ENCODE results near the gene LRRC8C.

The LRRC8C gene

DNA sequence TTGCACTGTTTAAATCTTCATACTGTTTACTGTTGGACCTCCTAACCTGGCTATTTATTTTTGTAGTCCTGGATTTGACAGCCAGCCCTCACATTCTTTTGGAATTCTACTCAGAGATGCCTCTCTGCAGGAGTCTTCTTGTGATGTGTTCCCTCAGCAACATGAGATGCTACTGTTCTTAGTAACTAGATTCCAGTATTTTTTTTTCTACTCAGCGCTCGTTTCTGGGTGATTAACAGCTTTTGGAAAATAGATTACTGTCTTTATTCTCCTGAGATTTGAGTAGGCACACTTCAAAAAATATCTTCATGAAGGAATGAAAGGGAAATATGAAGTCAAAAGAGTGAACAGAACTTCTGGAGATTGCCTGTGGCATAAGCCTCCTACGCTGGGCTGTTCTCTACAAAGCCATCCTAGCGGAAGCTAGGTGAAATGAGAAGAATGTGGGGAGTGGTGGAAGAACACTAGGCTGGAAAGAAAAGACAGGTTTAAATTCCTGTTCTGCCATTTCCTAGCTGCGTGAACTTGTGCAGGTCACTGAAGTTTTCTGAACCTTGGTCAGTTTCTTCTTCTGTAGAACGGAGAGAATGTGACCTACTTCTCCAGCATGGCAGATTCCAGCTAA lies 75.9 kb downstream of the LRRC8C start:
- DNase-seq = no peak

DNA sequence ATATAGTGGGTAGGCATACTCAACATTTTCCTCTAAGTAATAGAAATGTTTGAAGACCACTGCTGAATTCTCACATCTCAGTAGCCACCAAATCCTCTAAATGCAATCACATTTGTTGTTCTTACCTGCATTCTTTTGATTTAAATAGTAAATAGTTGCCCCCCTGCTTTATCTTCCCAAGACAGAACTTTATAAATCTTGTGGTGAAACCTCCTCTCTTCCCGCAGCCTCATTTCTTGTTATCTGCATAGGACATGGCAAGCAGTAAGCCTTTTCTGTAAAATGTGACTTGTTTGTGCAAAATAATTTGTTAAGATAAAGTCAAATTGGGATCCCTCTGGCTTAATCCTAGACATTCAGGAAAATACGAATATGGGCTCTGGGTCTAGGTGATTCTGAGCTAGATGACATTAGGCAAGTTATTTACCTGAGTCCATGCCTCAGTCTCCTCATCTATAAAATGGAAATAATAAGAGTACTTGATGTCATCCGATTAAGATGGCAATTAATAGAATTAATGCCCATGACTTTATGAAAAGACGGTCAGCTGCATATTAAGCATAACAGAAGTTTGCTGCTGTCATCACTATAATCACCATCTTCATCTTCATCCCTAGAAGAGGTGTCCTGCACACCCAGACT lies 77.7 kb downstream of the LRRC8C start:
- DNase-seq = no peak

DNA sequence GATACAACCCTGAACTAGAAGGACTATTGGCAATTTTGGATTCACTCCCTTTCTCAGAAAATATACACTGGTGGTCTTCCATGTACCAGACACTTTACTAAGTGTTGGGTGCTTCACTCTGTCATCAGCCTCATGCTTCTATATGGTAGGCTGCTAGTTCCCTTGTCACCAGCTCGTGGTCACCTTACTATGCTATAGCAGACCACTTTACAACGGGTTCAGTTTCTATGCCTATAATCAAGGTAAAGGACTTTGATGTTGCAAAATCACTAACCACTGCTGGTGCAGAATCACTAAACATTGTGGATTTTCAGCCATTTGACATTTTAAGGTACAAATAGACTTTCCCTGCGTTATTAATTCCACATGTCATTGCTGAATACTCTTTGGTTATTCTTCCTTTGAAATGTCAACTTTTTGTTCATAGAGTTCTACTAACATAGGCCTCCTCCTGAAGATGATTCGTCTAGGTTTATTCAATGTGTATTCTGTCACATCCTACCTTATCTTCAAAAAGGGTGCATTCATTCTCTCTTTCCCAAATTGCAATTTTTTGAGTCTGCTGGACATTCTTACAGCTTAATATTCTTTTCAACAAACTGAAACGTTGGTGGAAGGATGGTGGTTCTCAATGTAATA lies 78.3 kb downstream of the LRRC8C start:
- DNase-seq = no peak

DNA sequence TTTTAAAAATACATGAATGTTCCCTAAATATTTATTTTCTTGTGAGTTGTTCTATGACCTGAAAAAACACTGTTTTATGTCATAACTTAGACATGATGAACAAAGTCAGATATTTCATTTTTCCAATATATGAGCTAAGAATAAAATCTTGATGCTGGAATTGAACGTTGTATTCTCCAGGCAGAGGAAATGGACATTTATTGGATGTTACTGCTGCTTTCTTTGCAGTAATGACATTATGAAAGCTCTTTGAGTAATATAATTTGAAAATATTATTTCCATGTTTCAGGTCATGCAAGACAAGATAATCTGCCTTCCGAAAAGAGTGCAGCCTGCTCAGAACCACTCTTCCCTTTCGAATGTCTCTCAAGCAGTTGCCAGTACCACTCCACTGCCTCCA lies 79.5 kb downstream of the LRRC8C start:
- DNase-seq = no peak

DNA sequence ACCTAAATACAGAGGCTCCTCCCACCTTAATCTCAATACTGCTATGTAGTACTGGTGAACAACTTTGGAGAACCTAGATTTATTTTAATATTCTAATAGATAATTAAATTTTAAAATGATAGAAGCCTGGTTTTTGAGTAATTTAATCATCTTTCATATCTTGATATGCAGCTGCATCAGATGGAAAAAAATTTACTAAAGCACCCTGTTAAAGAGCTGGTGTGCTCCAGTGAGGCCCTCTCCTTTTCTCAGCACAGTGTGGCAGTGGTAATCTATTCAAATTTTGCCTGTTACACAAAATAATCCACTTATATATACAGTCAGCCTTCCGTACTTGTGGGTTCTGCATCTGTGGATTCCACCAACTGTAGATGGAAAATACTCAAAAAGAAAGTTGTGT lies 82.8 kb downstream of the LRRC8C start:
- DNase-seq = no peak

DNA sequence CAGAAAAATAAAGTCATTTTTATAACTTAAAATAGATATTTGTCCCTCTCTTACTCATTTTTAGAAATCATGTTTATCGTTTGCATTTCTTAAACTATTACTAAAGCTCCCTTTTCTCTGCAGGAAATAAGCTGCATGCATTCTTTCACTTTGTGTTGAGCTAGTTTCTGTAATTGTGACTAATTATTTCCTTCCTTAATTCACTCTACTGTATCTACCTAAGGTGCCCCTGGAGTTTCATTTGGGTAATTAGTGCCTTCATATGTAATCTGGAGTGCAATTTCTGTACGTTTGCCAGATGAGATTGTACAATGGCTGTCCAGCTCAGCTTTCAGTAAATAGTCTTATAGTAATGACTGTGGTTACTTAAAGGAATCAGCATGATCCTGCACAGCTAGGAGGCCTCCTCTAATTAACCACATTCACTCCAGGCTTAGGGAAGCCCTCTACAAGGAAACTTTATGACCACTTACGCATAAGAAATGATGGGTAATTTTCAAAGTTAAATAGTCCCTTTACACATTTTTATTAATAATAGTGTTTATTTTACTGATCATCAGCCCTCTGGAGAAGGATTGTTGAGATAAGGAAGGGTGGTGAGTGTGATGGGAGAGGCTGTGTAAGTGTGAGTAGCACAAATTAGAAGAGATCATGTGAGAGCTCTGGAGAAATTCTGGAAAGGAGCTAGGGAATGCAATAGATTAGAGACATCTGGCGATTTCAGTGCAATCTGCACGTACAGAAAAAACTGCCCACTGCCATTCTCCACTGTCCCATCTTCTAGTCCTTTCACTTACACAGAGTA lies 86.8 kb downstream of the LRRC8C start:
- DNase-seq = no peak

DNA sequence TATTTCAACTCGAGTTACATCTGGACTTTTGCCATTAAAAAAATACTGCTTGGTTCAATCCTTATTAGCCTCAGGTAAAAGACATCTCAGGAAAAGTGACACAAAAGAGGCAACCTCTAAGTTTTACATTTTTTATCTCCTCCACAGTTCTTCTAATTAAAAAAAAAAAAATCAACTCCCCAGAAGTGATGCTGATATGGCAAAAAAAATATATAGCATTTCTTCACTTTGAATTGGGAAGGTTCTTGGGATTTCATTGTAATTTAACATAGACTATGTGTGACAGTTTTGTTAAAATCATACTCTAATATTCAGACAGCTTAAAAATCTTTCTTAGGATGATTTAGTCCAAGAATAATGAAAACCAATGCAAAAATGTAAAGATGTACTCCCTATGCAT lies 87.9 kb downstream of the LRRC8C start:
- DNase-seq = no peak

DNA sequence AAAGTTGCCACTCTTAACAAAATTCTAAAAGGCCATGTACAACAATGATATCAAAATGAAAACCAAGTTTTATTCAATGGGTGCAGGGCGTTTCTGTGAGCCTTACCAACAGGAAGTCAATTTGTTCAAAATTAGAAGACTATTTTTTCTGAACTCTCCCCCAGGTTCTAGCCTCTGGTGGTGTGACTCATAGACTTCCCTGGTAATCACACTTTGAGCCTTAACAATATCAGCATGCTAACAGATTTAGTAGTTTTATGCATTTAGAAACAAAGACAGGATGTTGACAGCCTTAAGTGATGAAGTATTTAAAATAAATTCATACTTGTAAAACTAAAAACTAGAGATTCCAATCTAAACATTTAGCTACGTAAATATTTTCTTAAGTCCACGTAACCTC lies 88.4 kb downstream of the LRRC8C start:
- no peak for DNase-seq

DNA sequence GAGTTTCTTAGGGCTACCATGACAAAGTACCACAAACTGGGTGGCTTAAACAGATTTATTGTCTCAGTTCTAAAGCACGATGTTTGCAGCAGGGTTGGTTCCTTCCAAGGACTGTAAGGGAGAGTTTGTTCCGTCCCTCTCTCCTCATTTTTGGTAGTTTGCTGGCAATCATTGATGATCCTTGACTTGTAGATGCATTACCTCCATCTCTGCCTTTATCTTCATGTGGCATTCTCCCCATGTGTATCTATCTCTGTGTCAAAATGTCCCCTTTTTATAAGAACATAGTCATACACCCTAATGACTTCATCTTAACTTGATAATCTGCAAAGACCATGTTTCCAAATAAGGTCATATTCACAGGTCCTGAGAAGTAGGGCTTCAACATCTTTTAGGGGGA lies 90.2 kb downstream of the LRRC8C start:
- no peak for DNase-seq

DNA sequence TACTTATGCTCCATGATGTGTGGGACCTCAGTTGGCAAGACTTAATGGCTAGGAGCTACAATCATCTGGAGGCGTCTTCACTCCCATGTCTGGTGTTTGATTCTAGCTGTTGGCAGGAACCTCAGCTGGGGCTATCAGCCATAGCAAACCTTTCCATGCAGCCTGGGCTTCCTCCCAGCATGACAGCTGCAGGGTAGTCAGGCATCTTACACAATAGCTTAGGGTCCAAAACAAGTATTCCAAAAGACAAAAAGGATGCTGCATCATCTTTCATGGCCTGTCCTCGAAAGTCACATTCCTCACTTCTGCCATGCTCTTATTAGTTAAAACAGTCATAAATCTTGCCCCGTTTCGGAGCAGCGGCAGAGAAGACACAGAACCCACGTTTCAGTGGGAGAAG lies 90.9 kb downstream of the LRRC8C start:
- no peak for DNase-seq

DNA sequence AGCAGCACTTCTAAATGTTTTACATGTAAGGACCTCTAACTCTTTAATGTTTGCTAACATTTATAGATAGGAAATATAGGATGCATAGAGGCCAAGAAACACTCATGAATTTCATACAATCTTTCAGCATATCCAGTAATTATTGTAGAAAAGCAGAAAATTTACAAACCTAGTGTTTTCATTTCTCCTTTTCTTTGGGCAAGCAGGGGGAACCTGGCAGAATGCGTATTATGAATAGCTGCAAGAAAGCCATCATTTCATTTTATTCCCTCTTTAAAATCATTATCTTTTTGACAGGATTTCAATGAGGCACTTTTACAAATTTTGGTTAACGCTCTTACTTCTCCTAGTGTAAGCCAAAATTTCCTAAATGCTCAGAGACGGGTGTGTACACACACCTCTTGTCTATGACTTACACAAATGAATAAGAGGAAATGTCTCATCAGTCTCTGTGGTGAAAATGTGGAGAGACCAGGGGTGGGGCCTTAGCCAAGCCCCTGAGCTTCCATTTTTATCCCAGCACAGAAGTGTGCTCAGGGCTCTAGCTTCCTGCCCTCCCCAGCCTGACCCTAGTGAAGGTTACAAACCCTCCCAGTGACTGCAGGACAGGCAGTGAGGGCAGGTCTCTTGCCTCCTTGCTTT lies 91.6 kb downstream of the LRRC8C start:
- DNase-seq = no peak

DNA sequence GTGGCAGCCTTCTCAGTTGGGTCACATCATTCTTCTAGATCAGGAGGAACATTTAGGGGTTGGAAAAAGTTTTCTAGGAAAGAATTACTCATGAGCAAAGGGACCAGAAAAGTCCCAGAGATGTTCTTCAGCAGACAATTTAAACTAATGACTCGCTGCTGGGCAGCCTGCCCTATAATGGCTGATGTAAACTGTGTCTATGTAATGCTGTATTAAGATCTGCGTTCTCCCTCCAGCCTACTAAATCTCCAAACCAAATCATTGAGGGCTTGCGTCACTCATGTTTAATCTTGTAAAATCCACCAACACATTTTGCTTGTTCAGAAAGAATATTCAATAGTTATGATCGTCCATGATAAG lies 92.1 kb downstream of the LRRC8C start:
- peak; percentile 43 for DNase-seq

DNA sequence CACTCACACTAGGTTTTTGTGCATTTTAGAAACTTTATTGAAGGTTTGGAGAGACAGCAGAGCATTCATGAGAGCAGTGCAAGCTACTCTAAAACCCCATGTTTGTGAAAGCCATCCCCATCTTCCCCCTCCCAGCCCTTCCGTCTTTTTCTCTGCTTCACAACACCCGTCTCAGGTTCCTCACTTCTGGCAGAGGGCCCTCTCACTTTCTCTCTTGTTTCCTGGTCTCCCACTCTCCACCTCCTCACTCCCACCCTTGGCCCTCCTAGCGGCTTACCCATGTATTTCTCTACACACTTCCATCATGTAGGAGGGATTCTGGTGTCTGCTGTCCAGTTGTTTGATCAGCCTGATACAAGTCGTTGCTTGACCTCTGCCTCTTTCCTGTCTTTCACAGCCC lies 92.7 kb downstream of the LRRC8C start:
- DNase-seq = no peak

DNA sequence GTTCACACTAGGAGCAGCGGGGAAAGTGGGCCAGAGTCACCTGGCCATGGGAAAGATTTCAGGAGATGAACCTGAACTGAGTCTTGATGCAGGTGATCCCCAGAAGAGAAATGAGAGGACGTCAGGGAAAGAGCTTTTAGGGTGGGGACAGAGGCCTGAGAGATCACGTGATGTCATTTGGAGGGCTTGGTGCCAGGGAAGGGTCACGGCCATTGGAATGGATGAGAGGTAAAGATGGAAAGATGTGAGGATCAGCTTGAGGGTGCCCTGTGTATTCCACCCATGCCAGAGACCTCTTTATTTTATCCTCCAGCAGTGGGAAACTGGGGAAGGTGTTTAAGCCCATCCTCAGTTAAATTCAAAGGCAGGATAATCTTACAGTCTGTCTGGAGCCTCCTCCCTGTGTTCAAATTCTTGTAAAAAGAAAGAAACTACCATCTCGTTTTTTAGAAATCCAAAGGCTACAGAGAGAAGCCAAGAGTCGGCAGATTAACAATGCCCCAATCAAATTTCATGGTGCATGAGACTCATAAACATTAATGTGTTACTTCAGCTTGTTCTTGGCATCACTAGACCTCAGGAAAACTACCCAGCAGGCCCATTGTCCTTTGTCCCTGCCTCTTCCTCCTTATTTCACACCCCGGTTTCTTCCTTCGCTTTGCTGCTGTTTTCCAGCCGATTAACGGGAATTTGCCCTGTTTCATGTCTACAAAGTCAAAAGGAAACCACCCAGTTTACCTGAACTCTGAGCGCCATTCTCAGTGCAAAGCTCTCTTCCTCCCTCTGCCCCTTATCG lies 94.8 kb downstream of the LRRC8C start:
- DNase-seq = no peak

DNA sequence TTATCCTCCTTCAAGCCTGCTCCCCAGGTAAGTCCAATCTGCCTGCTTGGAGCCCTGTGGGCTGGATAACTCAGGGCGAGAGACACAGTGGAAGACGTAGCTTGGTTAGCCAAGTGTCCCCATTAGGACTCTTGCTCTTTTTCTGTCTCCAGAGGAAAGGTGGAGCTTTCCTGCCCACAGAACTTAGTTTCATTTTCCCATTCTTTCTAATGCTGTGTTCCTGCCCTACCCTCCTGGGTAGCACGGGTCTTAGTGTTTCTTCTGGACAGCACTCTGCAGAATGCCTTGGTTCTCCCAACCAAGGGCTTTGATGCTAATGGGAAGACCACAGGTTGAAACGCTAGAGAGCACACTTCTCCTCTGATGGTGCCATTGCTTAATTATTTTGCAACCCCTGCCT lies 95.5 kb downstream of the LRRC8C start:
- no peak for DNase-seq

DNA sequence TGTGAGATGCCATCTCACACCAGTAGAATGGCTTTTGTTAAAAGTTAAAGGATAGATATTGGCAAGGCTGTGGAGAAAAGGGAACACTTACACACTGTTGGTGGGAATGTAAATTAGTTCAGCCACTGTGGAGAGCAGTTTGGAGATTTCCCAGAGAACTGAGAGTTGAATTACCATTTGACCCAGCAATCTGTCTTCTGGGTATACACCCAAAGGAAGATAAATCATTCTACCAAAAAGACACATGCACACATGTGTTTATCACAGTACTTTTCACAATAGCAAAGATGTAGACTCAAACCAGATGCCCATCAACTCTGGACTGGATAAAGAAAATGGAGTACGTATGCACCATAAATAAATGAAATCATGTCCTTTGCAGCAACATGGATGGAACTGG lies 99.3 kb downstream of the LRRC8C start:
- DNase-seq = no peak

DNA sequence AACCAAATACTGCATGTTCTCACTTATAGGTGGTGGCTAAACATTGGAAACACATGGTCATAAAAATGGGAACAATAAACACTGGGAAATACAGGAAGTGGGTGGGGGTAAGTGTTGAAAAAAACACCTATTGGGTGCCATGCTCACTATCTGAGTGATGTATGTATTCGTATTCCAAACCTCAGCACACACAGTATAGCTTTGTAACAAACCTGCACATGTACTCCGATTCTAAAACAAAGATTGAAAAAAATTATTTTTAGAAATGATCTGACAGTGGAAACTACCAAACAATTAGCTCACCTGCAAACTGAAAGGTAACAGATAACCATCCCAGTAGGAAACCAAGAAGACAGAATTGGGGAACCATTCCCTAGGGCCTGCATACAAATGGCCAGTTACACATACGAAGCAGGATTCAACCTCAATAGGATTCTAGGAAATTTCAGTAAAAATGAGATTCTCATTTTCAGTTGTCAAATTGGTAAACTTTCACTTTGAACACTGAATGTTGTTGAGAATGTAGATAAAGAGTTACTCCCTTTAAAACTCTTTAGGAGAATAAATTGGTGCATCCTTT lies 99.8 kb downstream of the LRRC8C start:
- DNase-seq = no peak

DNA sequence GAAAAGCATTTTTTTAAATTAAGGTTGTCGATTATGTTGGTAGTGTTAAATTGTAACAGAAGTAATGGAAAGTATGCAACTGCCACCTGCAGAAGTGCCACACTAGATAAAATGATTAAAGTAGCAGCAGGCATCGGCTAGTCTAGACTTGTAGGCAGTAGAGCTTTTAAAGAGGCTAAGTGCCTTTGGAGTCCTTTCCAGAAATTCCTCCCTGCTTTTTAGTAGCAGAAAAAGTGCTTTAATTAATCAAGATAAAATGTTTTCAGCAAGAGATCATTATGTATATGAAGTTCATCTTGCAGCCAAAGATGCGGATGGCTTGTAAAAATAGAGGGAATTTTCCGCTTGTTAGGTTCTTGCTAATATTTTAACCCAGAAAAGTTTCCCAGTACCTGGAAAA lies 100.8 kb downstream of the LRRC8C start:
- no peak for DNase-seq

DNA sequence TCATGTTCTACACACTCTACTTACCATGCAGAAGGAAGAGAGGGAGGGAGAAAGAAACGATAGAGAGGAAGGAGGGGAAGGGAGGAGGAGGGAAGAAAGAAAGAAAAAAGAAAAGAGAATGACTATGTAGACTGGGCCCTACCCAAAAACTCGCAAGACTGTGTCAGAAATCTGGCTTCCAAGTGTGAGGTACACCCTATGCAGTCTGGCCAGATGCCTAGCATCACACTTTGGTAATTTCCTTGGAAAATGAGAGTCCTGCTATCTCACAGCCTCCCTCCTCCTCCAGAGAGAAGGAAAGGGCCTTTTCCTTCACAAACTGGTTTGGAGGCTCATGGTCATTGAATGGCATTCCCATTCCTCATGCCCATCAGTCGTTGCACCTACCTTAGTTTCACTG lies 101.5 kb downstream of the LRRC8C start:
- no peak for DNase-seq

DNA sequence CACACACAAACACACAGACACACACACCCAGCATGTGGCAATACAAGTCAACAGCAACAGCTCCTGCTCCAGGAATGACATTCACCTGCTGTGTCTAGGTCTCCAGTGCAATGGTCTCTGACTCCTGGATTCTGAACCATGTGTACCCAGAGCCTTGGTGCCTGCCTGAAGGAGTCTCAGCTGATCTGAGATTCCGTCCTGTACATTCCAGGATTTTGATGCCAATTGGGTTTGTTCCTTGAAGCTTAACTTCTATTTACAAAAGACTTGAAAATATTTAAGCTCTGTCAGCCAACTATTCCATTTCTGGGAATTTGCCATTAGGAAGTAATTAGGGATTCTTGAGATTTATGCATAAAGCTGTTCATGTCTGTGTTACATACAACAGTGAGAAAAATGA lies 102.6 kb downstream of the LRRC8C start:
- no peak for DNase-seq

DNA sequence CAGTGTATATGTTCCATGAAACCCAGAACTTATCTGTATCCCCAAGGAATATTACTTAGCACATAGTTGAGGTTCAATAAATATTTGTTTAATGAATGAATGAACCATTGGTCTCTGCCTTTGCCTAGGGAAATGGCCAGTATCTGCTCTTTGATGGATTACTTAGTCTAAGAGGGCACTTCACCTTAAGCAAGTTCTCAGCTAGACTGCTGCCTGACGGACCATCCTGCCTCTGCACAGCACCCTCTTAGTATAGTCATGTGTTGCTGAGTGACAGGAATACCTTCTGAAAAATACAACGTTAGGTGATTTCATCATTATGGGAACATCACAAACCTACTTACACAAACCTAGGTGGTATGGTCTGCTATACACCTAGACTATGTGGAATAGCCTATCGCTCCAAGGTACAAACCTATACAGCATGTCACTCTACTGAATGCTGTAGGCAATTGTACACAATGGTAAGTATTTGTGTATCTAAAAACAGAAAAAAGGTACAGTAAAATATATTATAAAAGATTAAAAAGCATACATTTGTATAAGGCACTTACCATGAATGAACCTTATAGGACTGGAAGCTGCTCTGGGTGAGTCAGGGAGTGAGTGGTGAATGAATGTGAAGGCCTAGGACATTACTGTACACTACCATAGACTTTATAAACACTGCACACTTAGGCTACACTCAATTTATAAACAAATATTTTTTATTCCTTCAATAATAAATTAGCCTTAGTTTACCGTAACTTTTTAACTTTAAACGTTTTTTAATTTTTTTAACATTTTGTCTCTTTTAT lies 104.2 kb downstream of the LRRC8C start:
- no peak for DNase-seq

All from T1000 (cell line).